ENCODE data around the gene SERINC4.
"Not testable (repeated sequence)": the region's sequence is repeated elsewhere in the genome, so short reads cannot be mapped to it uniquely, and the experiment has no call there.

GRCh38 chr15:43746903-43747309 lies 53.1 kb downstream of the SERINC4 start:
- TF ChIP-seq EZH2 (IDR thresholded peaks at IDR 0.05; ENCODE audit: borderline replicate concordance, low read depth, low read length, severe bottlenecking); CTCF (IDR thresholded peaks at IDR 0.05; ENCODE audit: extremely low read depth in 1 of 2, insufficient read depth in 1 of 2, low read depth in 1 of 2, low read length in 2 of 2); POLR2AphosphoS5 (IDR thresholded peaks at IDR 0.05; ENCODE audit: insufficient read depth, low read depth, low read length); MAX (IDR thresholded peaks at IDR 0.05; ENCODE audit: insufficient read depth, insufficient read length); POLR2A (IDR thresholded peaks at IDR 0.05; ENCODE audit: low read depth, low read length): not testable (repeated sequence)

All from endothelial cell of umbilical vein (primary cell).